ENCODE results near the gene GPRC5A. TPM values are rescaled to one million over a fixed set of nuclear protein-coding genes. Genes with fewer than 3 reads are reported as not detected.

The GPRC5A gene
- total RNA-seq, 4 donors from 2014 or later = 2.1 to 12.3 (median 4.3) TPM

DNA sequence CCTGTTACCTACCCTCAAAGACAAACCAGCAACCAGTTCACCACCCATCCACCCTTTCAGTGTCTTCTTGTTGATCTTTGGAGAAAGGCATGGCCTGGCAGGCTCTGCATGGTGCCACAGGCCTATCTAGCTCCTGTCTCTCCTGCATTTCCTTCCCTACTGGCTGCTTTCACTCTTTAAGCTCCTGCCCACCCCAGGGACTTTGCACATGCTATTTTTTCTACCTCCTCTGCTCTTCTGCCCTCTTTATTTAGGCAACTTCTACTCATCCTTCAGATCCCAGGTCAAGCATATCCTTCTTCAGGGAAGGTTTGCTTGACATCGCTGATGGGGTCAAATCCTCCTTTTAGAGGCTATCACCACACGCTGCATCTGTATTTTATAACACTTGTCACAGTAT is 27.1 kb upstream of the GPRC5A start:
- WGBS, 2 donors = 97 to 98% methylated on average over 2 of the region's 2 CpGs
- TF ChIP-seq POLR2A (IDR thresholded peaks at IDR 0.05) (no peak), CTCF (IDR thresholded peaks at IDR 0.05) (no peak), EP300 (IDR thresholded peaks at IDR 0.05) (no peak)
- no peaks in the 10 kb centered on the region for H3K4me1 ChIP-seq

DNA sequence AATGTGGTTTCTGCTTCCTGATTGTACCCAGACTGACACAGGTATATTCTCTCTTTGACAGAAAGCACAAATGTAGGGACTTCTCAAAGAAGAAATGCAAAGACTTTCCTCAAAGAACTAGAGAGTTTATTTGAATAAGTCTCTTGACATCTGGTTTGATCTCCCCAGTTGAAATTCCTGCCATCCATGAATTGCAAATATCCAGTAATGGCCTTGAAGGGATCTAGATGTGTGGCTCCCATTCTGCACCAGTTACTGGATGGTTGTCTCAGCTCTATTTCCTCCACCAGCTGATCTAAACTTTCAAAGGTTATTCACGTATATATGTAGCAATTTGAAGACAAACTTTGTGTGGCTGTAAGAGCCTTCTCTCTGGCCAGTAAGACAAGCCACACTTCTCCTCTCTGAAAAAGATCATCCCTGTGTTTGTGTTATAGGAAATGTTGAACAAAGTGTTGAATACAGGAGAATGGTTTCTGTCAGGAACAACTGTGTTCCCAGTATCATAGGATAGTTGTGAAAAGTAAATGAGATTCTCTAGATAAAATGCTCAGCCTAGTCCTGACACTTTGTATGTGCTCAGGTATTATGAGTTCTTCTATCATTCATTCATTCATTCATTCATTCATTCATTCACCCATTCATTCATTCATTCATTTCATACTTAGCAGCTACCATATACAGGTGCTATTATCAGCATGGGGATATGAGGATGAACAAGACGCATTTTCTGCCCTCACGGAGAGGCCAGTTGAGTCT is 22.7 kb upstream of the GPRC5A start:
- Histone ChIP-seq H3K36me3 (no peaks in the 10 kb centered on the region), H3K4me3 (no peak overlapping the region), H3K4me1 (no peaks in the 10 kb centered on the region), H3K9me3 (no peaks in the 10 kb centered on the region), H3K27ac (no peak overlapping the region), H3K27me3 (no peaks in the 10 kb centered on the region)
- WGBS, 2 donors = 61 to 76% methylated on average over 3 of the region's 3 CpGs
- no peak for DNase-seq (ENCODE audit: low spot score in 2 of 2)
- no peak for TF ChIP-seq POLR2A (IDR thresholded peaks at IDR 0.05)
- TF ChIP-seq EP300 (IDR thresholded peaks at IDR 0.05) = no peak
- no peak for TF ChIP-seq CTCF (IDR thresholded peaks at IDR 0.05)

More for the DNA sequence above, 27.1 kb upstream of the GPRC5A start:
- H3K9me3 ChIP-seq = no peaks in the 10 kb centered on the region
- no peaks in the 10 kb centered on the region for H3K27me3 ChIP-seq
- no peaks in the 10 kb centered on the region for H3K36me3 ChIP-seq
- DNase-seq (ENCODE audit: low spot score in 2 of 2) = no peak
- H3K4me3 ChIP-seq = no peak overlapping the region
- no peak overlapping the region for H3K27ac ChIP-seq

DNA sequence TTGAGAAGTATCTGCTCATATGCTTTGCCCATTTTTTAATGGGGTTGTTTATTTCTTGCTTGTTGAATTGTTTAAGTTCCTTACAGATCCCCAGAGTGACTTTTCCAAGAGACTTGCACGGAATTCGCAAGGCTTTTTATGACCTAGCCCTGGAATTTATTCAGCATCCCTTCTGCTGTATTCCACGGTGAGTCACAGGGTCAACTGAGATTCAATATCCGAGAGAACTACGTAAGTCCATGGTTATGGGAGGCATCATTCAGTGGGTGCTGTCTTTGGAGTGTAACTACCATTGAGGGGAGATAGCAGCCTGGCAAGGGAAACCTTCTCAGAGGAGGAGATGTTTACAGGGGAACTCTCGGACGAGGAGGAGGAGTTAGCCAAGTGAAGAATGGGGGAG is 20.9 kb upstream of the GPRC5A start:
- Histone ChIP-seq H3K27me3 (no peaks in the 10 kb centered on the region), H3K4me3 (no peak overlapping the region), H3K4me1 (no peaks in the 10 kb centered on the region), H3K9me3 (no peaks in the 10 kb centered on the region), H3K36me3 (no peaks in the 10 kb centered on the region), H3K27ac (no peak overlapping the region)
- TF ChIP-seq CTCF (IDR thresholded peaks at IDR 0.05) (no peak), POLR2A (IDR thresholded peaks at IDR 0.05) (no peak), EP300 (IDR thresholded peaks at IDR 0.05) (no peak)
- DNase-seq (ENCODE audit: low spot score in 2 of 2) = no peak
- 67 to 73% methylated on average over 7 of the region's 7 CpGs for WGBS, 2 donors

GRCh38 chr12:12871587-12872138 is 19.7 kb upstream of the GPRC5A start:
- DNase-seq (ENCODE audit: low spot score in 2 of 2) = no peak
- Histone ChIP-seq H3K4me3 (no peak overlapping the region), H3K4me1 (no peaks in the 10 kb centered on the region), H3K9me3 (no peaks in the 10 kb centered on the region), H3K27ac (no peak overlapping the region), H3K36me3 (no peaks in the 10 kb centered on the region), H3K27me3 (no peaks in the 10 kb centered on the region)
- TF ChIP-seq EP300 (IDR thresholded peaks at IDR 0.05) (no peak), POLR2A (IDR thresholded peaks at IDR 0.05) (no peak), CTCF (IDR thresholded peaks at IDR 0.05) (no peak)
- 92 to 96% methylated on average over 6 of the region's 6 CpGs for WGBS, 2 donors

- H3K36me3 ChIP-seq = no peaks in the 10 kb centered on the region
- no peaks in the 10 kb centered on the region for H3K9me3 ChIP-seq
- H3K27ac ChIP-seq = no peak overlapping the region
- TF ChIP-seq POLR2A (IDR thresholded peaks at IDR 0.05) (no peak), CTCF (IDR thresholded peaks at IDR 0.05) (no peak), EP300 (IDR thresholded peaks at IDR 0.05) (no peak)
- no peaks in the 10 kb centered on the region for H3K27me3 ChIP-seq
- 70 to 77% methylated on average over 10 of the region's 10 CpGs for WGBS, 2 donors
- H3K4me1 ChIP-seq = no peaks in the 10 kb centered on the region
- DNase-seq (ENCODE audit: low spot score in 2 of 2) = no peak
- no peak overlapping the region for H3K4me3 ChIP-seq
Measured at GRCh38 chr12:12872139-12872933, 19.0 kb upstream of the GPRC5A start.

Data from tibial nerve (tissue), 4 donors.